Fibroblast of pulmonary artery (primary cell): ENCODE data around the gene STRIT1.

Source experiments
- DNase-seq: peaks from one replicate; pipeline ENCODE4 v3.0.0-alpha.2; 2010; ENCODE audit warnings: low read depth
- H3K4me3 ChIP-seq: replicated peaks from 2 replicates; pipeline ENCODE4 v1.5.1; 2011; ENCODE audit warnings: low read depth, mild to moderate bottlenecking, control low read depth, low read length, moderate library complexity
- CTCF ChIP-seq: IDR thresholded peaks from 2 replicates; pipeline ENCODE4 v1.5.1; 2011; ENCODE audit warnings: mild to moderate bottlenecking, control low read depth, low read length, inconsistent platforms; ENCODE audit errors: missing control alignments

Gene STRIT1

GRCh38 chr3:155252021-155252420 is 41.5 kb downstream of the STRIT1 start:
- no peak overlapping the region for H3K4me3 ChIP-seq
- TF ChIP-seq CTCF = no peak
- DNase-seq = no peak

- no peak for DNase-seq
- no peak for TF ChIP-seq CTCF
- no peak overlapping the region for H3K4me3 ChIP-seq
Observed at GRCh38 chr3:155248531-155249187, 44.8 kb downstream of the STRIT1 start.

- no peak for TF ChIP-seq CTCF
- DNase-seq = no peak
- H3K4me3 ChIP-seq = no peak overlapping the region
Observed at GRCh38 chr3:155244699-155245098, 48.8 kb downstream of the STRIT1 start.

- peak; percentile 50 for DNase-seq
- no peak for TF ChIP-seq CTCF
- H3K4me3 ChIP-seq = no peak overlapping the region
Observed at GRCh38 chr3:155244216-155244615, 49.3 kb downstream of the STRIT1 start.

- no peak overlapping the region for H3K4me3 ChIP-seq
- no peak for DNase-seq
- TF ChIP-seq CTCF = no peak
Observed at GRCh38 chr3:155243512-155243921, 50.0 kb downstream of the STRIT1 start.

- H3K4me3 ChIP-seq = no peak overlapping the region
- DNase-seq = peak; percentile 15
- TF ChIP-seq CTCF = no peak
Observed at GRCh38 chr3:155242342-155242741, 51.1 kb downstream of the STRIT1 start.

GRCh38 chr3:155241579-155241978 is 51.9 kb downstream of the STRIT1 start:
- H3K4me3 ChIP-seq = no peak overlapping the region
- DNase-seq = peak; percentile 56
- TF ChIP-seq CTCF = no peak
